GM21619 (cell line): ENCODE measurements around the gene FEM1A.
"Not testable (repeated sequence)": the region's sequence is repeated elsewhere in the genome, so short reads cannot be mapped to it uniquely, and the experiment has no call there.

Source experiments
- ATAC-seq: cut with Tn5 transposase; IDR thresholded peaks from one replicate; pipeline ENCODE4 v1.9.1; 2021; ENCODE audit not compliant: unreplicated experiment

FEM1A gene

GRCh38 chr19:4774136-4774535, 17.4 kb upstream of the FEM1A start:
- no peak for ATAC-seq

GRCh38 chr19:4775627-4776152, 15.8 kb upstream of the FEM1A start:
- ATAC-seq = no peak

- no peak for ATAC-seq
These were observed 14.9 kb upstream of the FEM1A start for GRCh38 chr19:4776436-4777211.

GRCh38 chr19:4778124-4778523, 13.4 kb upstream of the FEM1A start:
- ATAC-seq = not testable (repeated sequence)

GRCh38 chr19:4780860-4781259, 10.7 kb upstream of the FEM1A start:
- ATAC-seq = no peak

GRCh38 chr19:4781801-4782200, 9.7 kb upstream of the FEM1A start:
- no peak for ATAC-seq

GRCh38 chr19:4786412-4787016, 5.0 kb upstream of the FEM1A start:
- not testable (repeated sequence) for ATAC-seq

GRCh38 chr19:4792019-4792865, 708 bp downstream of the FEM1A start:
- ATAC-seq = not testable (repeated sequence)

- ATAC-seq = not testable (repeated sequence)
These were observed 1.3 kb downstream of the FEM1A start for GRCh38 chr19:4792866-4793195.

GRCh38 chr19:4793278-4793677, 1.7 kb downstream of the FEM1A start:
- ATAC-seq = not testable (repeated sequence)

- no peak for ATAC-seq
These were observed 3.4 kb downstream of the FEM1A start for GRCh38 chr19:4794971-4795370.

- no peak for ATAC-seq
These were observed 3.9 kb downstream of the FEM1A start for GRCh38 chr19:4795400-4795799.

- ATAC-seq = no peak
These were observed 9.1 kb downstream of the FEM1A start for GRCh38 chr19:4800591-4801081.

- no peak for ATAC-seq
These were observed 9.6 kb downstream of the FEM1A start for GRCh38 chr19:4801085-4801619.

- no peak for ATAC-seq
These were observed 11.2 kb downstream of the FEM1A start for GRCh38 chr19:4802711-4803110.

- no peak for ATAC-seq
These were observed 12.5 kb downstream of the FEM1A start for GRCh38 chr19:4803736-4804695.

- not testable (repeated sequence) for ATAC-seq
These were observed 13.6 kb downstream of the FEM1A start for GRCh38 chr19:4805140-4805539.

GRCh38 chr19:4806384-4806783, 14.8 kb downstream of the FEM1A start:
- no peak for ATAC-seq

GRCh38 chr19:4807188-4807587, 15.7 kb downstream of the FEM1A start:
- ATAC-seq = no peak
